Muscle of arm (tissue), 12 donors: ENCODE data around the gene PLPPR2. TPM values are rescaled to one million over a fixed set of nuclear protein-coding genes. Genes with fewer than 3 reads are reported as not detected.
A peak's percentile ranks its signal among the peaks of the same experiment; 100 is the strongest.
"Not testable (repeated sequence)": the region's sequence is repeated elsewhere in the genome, so short reads cannot be mapped to it uniquely, and the experiment has no call there.

ENCODE experiments used
- DNase-seq: peaks from one replicate; pipeline ENCODE4 v3.0.0-alpha.2; 2013
- polyA plus RNA-seq, 12 donors: library from polyadenylated mRNA; unstranded; fragments of 120-200 nt; gene quantifications; one replicate each; pipeline ENCODE4 v1.2.1, GENCODE V29; 2013; ENCODE audit not compliant: insufficient read length in 12 of 12

Gene PLPPR2
- polyA plus RNA-seq, 12 donors: 8.4 to 22.0 (median 11.2) TPM; not detected in 1

GRCh38 chr19:11370744-11371143 is 15.5 kb downstream of the PLPPR2 start:
- DNase-seq: no peak

- DNase-seq: no peak
Measured at GRCh38 chr19:11373166-11373884, 18.1 kb downstream of the PLPPR2 start.

- no peak for DNase-seq
Measured at GRCh38 chr19:11373885-11374432, 18.7 kb downstream of the PLPPR2 start.

GRCh38 chr19:11374433-11375142 is 19.4 kb downstream of the PLPPR2 start, which contains the start of gene SWSAP1:
Gene SWSAP1, plus strand, starts transcription at chr19:11374666. Its CDS starts 15 bp downstream, at chr19:11374681.
- DNase-seq: peak; percentile 99

- no peak for DNase-seq
Measured at GRCh38 chr19:11375143-11375948, 20.1 kb downstream of the PLPPR2 start.

- no peak for DNase-seq
Measured at GRCh38 chr19:11377237-11377636, 22.0 kb downstream of the PLPPR2 start.

GRCh38 chr19:11377756-11378155 is 22.5 kb downstream of the PLPPR2 start:
- DNase-seq: no peak

- DNase-seq: no peak
Measured at GRCh38 chr19:11378319-11379189, 23.3 kb downstream of the PLPPR2 start.

GRCh38 chr19:11379269-11379845 is 24.1 kb downstream of the PLPPR2 start:
- DNase-seq: not testable (repeated sequence)

GRCh38 chr19:11379857-11380350 is 24.7 kb downstream of the PLPPR2 start:
- no peak for DNase-seq

- peak; percentile 96 for DNase-seq
Measured at GRCh38 chr19:11380653-11381537, 25.7 kb downstream of the PLPPR2 start.

GRCh38 chr19:11382898-11383705 is 27.9 kb downstream of the PLPPR2 start:
- DNase-seq: no peak

- DNase-seq: no peak
Measured at GRCh38 chr19:11383706-11384048, 28.4 kb downstream of the PLPPR2 start.

GRCh38 chr19:11384778-11385129 is 29.5 kb downstream of the PLPPR2 start:
- no peak for DNase-seq

GRCh38 chr19:11387162-11388034 is 32.2 kb downstream of the PLPPR2 start:
- no peak for DNase-seq

GRCh38 chr19:11390359-11390758 is 35.1 kb downstream of the PLPPR2 start:
- no peak for DNase-seq

GRCh38 chr19:11390933-11391680 is 35.9 kb downstream of the PLPPR2 start:
- no peak for DNase-seq
